HEK293 (cell line): ENCODE results near the gene C3orf80.

Experiments
- CTCF ChIA-PET: fragments of 350-600 bp; formaldehyde crosslinking; extraction: SDS; loops from one replicate; lab custom pipeline; 2021; ENCODE audit warnings: antibody characterized with exemption; lab: Yijun Ruan, JAX
- POLR2A ChIA-PET: fragments of 300-600 bp; formaldehyde crosslinking; extraction: SDS; loops from one replicate; lab custom pipeline; 2020; ENCODE audit warnings: antibody characterized with exemption, inconsistent platforms; lab: Yijun Ruan, JAX
- H3K27ac ChIP-seq: fragments of 200-500 bp; sonication (Bioruptor generic); 2 replicates; pipeline ENCODE4 v1.5.1; 2014; ENCODE audit warnings: low read depth, low read length, control low read depth, inconsistent platforms; ENCODE audit errors: extremely low read depth
- H3K36me3 ChIP-seq, 2 experiments: fragments of 200-500 bp in 1 of 2; sonication (Bioruptor generic) in 1 of 2; 1 replicate in 1 of 2; 2 replicates in 1 of 2; pipeline ENCODE4 v1.5.1; 2014 to 2017; ENCODE audit warnings: inconsistent platforms in 2 of 2, low read length in 2 of 2; ENCODE audit not compliant: control insufficient read depth in 2 of 2, insufficient read depth in 1 of 2
- H3K4me1 ChIP-seq: fragments of 200-500 bp; sonication (Bioruptor generic); 2 replicates; pipeline ENCODE4 v1.5.1; 2014; ENCODE audit warnings: mild to moderate bottlenecking, low read length, inconsistent platforms; ENCODE audit not compliant: control insufficient read depth, insufficient read depth
- H3K4me3 ChIP-seq: 2 replicates; pipeline ENCODE4 v1.5.1; 2011; ENCODE audit warnings: low read depth, mild to moderate bottlenecking, control low read depth, low read length, moderate library complexity
- H3K9me3 ChIP-seq: fragments of 200-500 bp; sonication (Bioruptor generic); 2 replicates; pipeline ENCODE4 v1.5.1; 2014; ENCODE audit warnings: low read depth, low read length, inconsistent platforms; ENCODE audit not compliant: control insufficient read depth, insufficient read depth
- GLIS1 ChIP-seq: fragments of 450-650 bp; formaldehyde crosslinking; IDR thresholded peaks from 2 replicates; pipeline ENCODE4 v1.5.1; 2016; ENCODE audit warnings: missing biosample characterization, missing genetic modification characterization
- HOXC10 ChIP-seq: sonication (generic); formaldehyde crosslinking; IDR thresholded peaks from 2 replicates; pipeline ENCODE4 v1.8.1; 2023; ENCODE audit warnings: mild to moderate bottlenecking, missing genetic modification reagents
- SP7 ChIP-seq: fragments of 450-650 bp; formaldehyde crosslinking; IDR thresholded peaks from 2 replicates; pipeline ENCODE4 v1.5.1; 2016; ENCODE audit warnings: missing biosample characterization, missing genetic modification characterization
- ZFP3 ChIP-seq: fragments of 450-650 bp; formaldehyde crosslinking; IDR thresholded peaks from 2 replicates; pipeline ENCODE4 v1.5.1; 2016; ENCODE audit warnings: low read depth, missing biosample characterization, missing genetic modification characterization
- ZFP41 ChIP-seq: fragments of 450-650 bp; formaldehyde crosslinking; IDR thresholded peaks from 2 replicates; pipeline ENCODE4 v1.5.1; 2016; ENCODE audit warnings: missing biosample characterization, missing genetic modification characterization, borderline replicate concordance
- ZNF133 ChIP-seq: fragments of 450-650 bp; formaldehyde crosslinking; IDR thresholded peaks from 2 replicates; pipeline ENCODE4 v1.5.1; 2016; ENCODE audit warnings: missing biosample characterization, missing genetic modification characterization
- ZNF16 ChIP-seq: fragments of 450-650 bp; formaldehyde crosslinking; IDR thresholded peaks from 2 replicates; pipeline ENCODE4 v1.5.1; 2016; ENCODE audit warnings: low read depth, missing biosample characterization, missing genetic modification characterization
- ZNF239 ChIP-seq: fragments of 450-650 bp; formaldehyde crosslinking; IDR thresholded peaks from 2 replicates; pipeline ENCODE4 v1.5.1; 2016; ENCODE audit warnings: missing biosample characterization, missing genetic modification characterization
- ZNF335 ChIP-seq: fragments of 450-650 bp; formaldehyde crosslinking; conservative IDR thresholded peaks from 2 replicates; pipeline ENCODE4 v1.5.1; 2016; ENCODE audit warnings: missing biosample characterization, missing genetic modification characterization
- ZNF37A ChIP-seq: fragments of 450-650 bp; IDR thresholded peaks from 2 replicates; pipeline ENCODE4 v1.5.1; 2018; ENCODE audit warnings: missing biosample characterization, missing genetic modification characterization
- ZNF596 ChIP-seq: fragments of 450-650 bp; IDR thresholded peaks from 2 replicates; pipeline ENCODE4 v1.5.0; 2018; ENCODE audit warnings: missing biosample characterization, mild to moderate bottlenecking, missing genetic modification characterization, moderate library complexity
- ZNF660 ChIP-seq: fragments of 450-650 bp; IDR thresholded peaks from 2 replicates; pipeline ENCODE4 v1.5.1; 2018; ENCODE audit warnings: missing biosample characterization, mild to moderate bottlenecking, missing genetic modification characterization
- ZSCAN30 ChIP-seq: fragments of 450-650 bp; IDR thresholded peaks from 2 replicates; pipeline ENCODE4 v1.5.1; 2018; ENCODE audit warnings: missing biosample characterization, mild to moderate bottlenecking, missing genetic modification characterization, moderate library complexity
- TF ChIP-seq, protein P1 (sequence below): fragments of 450-650 bp; formaldehyde crosslinking; IDR thresholded peaks from 2 replicates; pipeline ENCODE4 v1.5.1; 2016; ENCODE audit warnings: missing biosample characterization, missing genetic modification characterization, low read depth
- TF ChIP-seq, protein P2 (sequence below): fragments of 450-650 bp; formaldehyde crosslinking; IDR thresholded peaks from 2 replicates; pipeline ENCODE4 v1.5.1; 2016; ENCODE audit warnings: missing biosample characterization, missing genetic modification characterization

Gene C3orf80

DNA sequence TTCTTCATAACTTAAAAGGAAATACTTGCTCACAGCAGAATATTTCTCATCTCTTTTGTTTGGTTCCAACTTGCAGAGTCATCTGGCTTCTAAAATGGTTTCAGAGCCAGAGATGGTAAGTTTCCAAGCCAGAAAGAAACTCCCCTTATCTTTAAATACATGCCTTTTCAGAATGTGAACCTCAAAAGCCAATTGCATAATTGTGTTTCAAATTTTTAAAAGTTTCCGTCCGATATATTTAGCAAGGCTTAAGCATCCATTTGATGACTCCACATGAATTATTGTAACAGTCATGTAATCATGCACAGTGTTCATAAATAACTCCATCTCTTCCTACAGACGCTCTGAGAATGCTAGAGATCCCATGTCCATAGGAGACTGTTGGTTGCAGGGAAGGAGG is 40.6 kb upstream of the C3orf80 start:
- TF ChIP-seq, protein P1, sequence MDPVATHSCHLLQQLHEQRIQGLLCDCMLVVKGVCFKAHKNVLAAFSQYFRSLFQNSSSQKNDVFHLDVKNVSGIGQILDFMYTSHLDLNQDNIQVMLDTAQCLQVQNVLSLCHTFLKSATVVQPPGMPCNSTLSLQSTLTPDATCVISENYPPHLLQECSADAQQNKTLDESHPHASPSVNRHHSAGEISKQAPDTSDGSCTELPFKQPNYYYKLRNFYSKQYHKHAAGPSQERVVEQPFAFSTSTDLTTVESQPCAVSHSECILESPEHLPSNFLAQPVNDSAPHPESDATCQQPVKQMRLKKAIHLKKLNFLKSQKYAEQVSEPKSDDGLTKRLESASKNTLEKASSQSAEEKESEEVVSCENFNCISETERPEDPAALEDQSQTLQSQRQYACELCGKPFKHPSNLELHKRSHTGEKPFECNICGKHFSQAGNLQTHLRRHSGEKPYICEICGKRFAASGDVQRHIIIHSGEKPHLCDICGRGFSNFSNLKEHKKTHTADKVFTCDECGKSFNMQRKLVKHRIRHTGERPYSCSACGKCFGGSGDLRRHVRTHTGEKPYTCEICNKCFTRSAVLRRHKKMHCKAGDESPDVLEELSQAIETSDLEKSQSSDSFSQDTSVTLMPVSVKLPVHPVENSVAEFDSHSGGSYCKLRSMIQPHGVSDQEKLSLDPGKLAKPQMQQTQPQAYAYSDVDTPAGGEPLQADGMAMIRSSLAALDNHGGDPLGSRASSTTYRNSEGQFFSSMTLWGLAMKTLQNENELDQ (tag by site-specific recombination), result no peak
- no peak overlapping the region for H3K27ac ChIP-seq
- H3K9me3 ChIP-seq, result no peaks in the 10 kb centered on the region
- H3K4me3 ChIP-seq, result no peak overlapping the region
- CTCF ChIA-PET, result no interaction called here
- peaks cover 9% of the 10 kb centered on the region for H3K4me1 ChIP-seq
- POLR2A ChIA-PET, result no interaction called here
- H3K36me3 ChIP-seq, result no peaks in the 10 kb centered on the region

DNA sequence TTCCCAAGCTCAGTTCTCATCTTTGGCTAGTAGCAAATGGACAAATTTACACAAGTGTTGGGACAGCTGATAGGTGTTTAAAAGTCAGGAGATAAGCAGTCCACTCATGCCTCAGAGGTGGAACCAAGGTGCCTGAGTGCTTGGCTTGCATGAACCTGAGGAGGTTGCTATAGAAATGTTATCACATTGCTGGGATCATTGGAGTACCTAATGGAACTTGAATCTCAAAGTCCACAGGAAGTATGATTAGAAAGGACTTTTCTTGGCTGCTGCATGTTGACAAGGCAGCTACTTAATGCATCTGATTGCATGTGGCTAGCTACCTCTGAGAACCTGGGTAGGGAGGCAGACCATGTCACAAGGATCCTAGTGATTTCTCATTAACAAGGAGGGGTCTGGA is 39.5 kb upstream of the C3orf80 start:
- CTCF ChIA-PET, result no interaction called here
- H3K4me1 ChIP-seq, result peaks cover 7% of the 10 kb centered on the region
- TF ChIP-seq GLIS1 (tag by site-specific recombination), result no peak
- TF ChIP-seq SP7 (tag by site-specific recombination), result no peak
- no peak for TF ChIP-seq ZNF37A
- TF ChIP-seq ZFP41, result no peak
- TF ChIP-seq ZNF239 (tag by site-specific recombination), result no peak
- no peak for TF ChIP-seq ZSCAN30 (tag by site-specific recombination)

DNA sequence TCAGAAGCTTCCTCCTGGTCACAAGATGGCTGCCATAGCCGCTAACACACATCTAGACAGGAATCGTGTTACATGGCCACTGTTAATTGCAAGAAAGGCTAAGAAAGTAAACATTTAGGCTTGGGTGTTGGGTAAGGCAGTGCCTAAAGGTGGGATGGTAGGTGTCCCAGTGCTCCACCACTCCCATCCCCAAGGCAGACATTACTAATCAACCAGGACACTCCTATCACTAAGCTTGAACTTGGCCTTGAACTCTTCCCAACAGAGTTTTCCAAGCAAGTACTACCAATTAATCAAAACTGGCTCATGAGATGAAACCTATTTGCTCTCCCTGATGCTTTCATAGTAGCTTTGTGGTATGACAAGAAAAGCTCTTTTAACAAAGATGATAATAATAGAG is 37.9 kb upstream of the C3orf80 start:
- no peaks in the 10 kb centered on the region for H3K4me1 ChIP-seq
- CTCF ChIA-PET, result no interaction called here
- TF ChIP-seq, protein P2, sequence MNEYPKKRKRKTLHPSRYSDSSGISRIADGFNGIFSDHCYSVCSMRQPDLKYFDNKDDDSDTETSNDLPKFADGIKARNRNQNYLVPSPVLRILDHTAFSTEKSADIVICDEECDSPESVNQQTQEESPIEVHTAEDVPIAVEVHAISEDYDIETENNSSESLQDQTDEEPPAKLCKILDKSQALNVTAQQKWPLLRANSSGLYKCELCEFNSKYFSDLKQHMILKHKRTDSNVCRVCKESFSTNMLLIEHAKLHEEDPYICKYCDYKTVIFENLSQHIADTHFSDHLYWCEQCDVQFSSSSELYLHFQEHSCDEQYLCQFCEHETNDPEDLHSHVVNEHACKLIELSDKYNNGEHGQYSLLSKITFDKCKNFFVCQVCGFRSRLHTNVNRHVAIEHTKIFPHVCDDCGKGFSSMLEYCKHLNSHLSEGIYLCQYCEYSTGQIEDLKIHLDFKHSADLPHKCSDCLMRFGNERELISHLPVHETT, result no peak
- no peak for TF ChIP-seq HOXC10 (CRISPR knock-in tag)
- TF ChIP-seq ZNF16 (tag by site-specific recombination), result no peak
- no peak for TF ChIP-seq SP7 (tag by site-specific recombination)
- TF ChIP-seq ZNF660 (tag by site-specific recombination), result no peak
- no peak for TF ChIP-seq ZNF133 (tag by site-specific recombination)
- no peak for TF ChIP-seq ZNF335 (tag by site-specific recombination)
- no peak for TF ChIP-seq ZNF596 (tag by site-specific recombination)
- H3K9me3 ChIP-seq, result no peaks in the 10 kb centered on the region
- H3K36me3 ChIP-seq, result no peaks in the 10 kb centered on the region
- H3K27ac ChIP-seq, result no peak overlapping the region
- POLR2A ChIA-PET, result no interaction called here
- no peak overlapping the region for H3K4me3 ChIP-seq

More for the DNA sequence above, 39.5 kb upstream of the C3orf80 start:
- Histone ChIP-seq H3K4me3 (no peak overlapping the region), H3K9me3 (no peaks in the 10 kb centered on the region), H3K36me3 (no peaks in the 10 kb centered on the region), H3K27ac (no peak overlapping the region)
- POLR2A ChIA-PET, result no interaction called here

DNA sequence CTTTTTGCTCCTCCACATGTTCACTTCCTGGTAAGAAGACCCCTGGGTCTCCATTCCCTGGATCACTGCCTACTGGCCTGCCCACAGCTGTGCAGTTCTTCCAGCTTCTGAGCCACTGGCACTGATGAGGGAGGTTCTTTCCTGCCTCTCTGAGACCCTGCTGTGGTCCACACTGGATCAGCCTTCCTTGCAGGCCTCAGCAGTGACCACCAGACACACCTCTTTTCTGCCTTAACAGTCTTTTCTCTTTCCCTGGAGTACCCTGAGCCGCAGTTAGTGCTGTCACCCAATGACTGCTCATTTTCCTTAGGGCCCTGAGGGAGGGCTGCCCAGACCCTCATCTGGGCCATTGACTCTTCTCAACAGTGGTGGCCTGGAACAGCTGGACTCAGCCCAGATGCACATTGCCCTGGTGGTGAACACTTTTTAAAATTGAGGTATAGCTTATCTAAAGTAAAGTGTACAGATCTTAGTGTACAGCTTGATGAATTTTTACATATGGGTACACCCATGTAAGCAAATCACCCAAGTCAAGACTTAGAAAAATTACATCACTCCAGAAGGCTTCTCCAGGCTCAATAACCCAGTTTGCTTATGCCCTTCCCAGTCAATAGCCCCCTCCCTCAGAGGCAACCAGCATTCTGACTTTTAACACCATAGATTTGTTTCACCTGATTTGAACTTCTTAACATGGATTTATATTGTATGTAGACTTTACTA is 32.8 kb upstream of the C3orf80 start:
- no peak overlapping the region for H3K4me3 ChIP-seq
- ChIA-PET POLR2A (no interaction called here), CTCF (interaction anchor here (1.0 to 1.5 kb wide), 3 partner anchors 18 to 53 kb away, joined by 3 to 7 read pairs (median 5); no protein-coding TSS in a partner anchor)
- no peak overlapping the region for H3K27ac ChIP-seq
- no peaks in the 10 kb centered on the region for H3K36me3 ChIP-seq
- TF ChIP-seq ZFP3 (tag by site-specific recombination), result no peak
- no peaks in the 10 kb centered on the region for H3K4me1 ChIP-seq
- no peaks in the 10 kb centered on the region for H3K9me3 ChIP-seq
